GM19324 (cell line): ENCODE results near the gene MEGF6.

ENCODE experiments used
- ATAC-seq: cut with Tn5 transposase; IDR thresholded peaks from one replicate; pipeline ENCODE4 v1.9.1; 2021; ENCODE audit warnings: mild to moderate bottlenecking, moderate library complexity; ENCODE audit not compliant: unreplicated experiment, low FRiP score

MEGF6 gene

GRCh38 chr1:3497521-3497920 is 113.8 kb downstream of the MEGF6 start:
- ATAC-seq, result no peak

GRCh38 chr1:3496916-3497315 is 114.4 kb downstream of the MEGF6 start:
- ATAC-seq, result no peak

DNA sequence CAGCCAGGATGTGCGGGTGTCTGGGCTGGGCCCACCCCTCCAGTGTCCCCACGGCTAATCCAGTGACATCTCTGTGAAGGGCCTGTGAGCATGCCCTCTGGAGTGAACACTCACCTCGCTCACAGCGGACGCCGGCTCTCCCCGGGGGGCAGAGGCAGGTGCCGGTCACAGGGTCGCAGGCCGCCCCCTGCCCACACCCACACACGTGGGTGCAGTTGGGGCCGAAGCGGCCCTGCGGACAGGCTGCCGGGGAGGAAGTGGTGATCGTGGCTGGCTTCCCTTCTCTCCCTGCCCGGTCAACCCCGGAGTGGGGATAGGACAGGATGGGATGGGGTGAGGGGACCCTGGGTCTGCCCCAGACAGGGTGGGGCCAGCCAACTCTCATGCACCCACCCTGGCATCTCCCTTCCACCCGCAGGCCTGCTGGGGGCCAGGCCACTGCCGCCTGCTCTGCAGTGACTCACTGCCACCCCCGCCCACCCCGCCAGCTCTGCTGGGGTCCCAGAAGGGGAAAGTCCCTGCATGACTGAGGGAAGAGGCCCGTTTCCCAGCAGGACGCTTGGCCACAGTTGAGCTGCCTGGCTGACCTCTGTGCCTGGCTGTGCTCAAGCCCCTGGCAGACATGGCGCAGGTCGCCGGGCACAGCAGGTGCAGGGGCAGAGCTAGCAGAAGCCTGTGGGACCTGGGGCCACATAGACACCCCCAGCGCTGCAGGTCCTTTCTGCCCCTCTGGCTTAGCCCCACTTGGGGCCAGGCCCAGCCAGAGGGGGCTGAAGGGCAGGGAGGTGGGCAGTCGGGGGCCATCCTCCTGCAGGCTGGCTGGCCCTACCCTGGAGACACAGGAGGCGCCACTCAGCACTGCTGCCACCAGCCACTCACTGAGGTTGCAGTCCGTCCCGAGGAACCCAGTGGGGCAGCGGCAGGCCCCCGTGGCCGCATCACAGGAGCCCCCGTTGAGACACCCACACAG is 115.2 kb downstream of the MEGF6 start:
- no peak for ATAC-seq

DNA sequence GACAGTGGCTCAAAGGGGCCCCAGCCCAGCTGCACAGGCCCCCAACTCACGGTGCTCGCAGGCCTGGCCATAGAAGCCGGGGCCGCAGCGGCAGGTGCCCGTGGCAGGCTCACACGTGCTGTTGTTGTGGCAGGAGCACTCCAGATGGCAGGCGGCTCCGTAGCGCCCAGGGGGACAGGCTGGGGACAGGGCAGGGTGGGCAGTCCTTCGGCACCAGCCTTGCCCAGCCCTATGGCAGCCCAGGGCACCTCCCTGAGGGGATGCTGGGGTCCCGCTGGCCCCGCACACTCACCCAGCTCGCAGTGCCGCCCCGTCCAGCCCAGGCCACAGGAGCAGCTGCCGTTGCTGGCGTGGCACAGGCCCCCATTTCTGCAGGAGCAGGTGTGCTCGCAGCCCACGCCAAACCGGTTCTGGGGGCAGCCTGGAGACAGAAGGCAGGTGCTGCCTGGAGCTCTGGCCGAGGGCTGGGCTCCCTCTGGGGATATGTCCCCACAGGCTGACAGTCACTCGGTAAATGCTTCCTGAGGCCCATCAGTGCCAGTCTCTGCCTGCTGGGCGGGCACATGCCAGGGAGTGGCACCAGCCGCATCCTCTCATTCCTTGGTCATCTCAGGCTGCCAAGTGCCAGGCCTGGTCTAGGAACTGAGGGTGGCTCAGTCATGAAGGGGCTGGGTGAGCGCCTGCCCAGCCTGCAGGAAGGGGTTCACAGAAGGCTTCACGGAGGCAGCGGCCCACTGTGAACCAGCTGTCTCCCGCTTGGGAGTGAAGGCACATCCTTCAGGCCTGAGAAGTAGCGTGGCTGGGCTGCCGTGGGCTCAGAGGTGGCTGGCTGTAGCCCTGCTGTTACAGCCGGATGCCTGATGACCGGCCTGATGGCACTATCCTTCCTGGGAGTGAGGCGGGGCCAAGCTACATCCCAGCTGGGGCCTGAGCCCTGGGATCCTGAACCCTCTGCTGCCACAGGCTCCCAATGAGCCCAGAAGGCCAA is 116.7 kb downstream of the MEGF6 start:
- ATAC-seq, result no peak

DNA sequence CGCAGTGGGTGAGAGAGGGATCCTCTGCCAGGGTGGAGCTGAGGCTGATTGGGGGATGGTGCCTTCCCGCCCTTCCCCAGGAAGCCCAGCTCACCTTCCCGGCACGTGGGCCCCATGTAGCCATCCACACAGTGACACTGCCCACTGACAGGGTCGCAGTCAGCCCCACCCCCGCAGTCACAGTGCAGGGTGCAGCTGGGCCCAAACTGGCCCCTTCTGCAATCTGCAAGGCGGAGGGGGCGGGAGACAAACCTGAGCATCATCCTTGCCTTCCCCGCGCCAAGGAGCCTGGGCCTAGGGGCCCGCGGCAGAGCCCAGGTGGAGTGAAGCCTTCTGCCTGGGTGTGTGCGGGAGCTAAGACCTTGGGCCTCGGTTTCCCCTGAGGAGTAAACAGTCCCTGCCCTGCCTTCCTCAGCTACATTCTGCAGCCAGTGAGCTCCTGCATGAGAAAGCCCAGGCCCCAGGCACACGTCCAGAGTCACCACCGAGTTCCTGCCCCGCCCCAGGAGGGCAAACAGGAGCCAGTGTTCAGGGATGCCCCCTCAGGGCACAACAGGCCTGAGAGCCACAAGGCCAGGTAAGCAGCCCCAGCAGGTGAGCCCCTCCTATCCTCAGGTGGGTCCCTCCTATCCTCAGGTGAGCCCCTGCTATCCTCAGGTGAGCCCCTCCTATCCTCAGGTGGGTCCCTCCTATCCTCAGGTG is 118.6 kb downstream of the MEGF6 start:
- no peak for ATAC-seq

GRCh38 chr1:3491291-3492246 is 119.7 kb downstream of the MEGF6 start:
- no peak for ATAC-seq

GRCh38 chr1:3490046-3490745 is 121.1 kb downstream of the MEGF6 start:
- no peak for ATAC-seq

GRCh38 chr1:3488432-3488831 is 122.9 kb downstream of the MEGF6 start:
- ATAC-seq, result no peak

DNA sequence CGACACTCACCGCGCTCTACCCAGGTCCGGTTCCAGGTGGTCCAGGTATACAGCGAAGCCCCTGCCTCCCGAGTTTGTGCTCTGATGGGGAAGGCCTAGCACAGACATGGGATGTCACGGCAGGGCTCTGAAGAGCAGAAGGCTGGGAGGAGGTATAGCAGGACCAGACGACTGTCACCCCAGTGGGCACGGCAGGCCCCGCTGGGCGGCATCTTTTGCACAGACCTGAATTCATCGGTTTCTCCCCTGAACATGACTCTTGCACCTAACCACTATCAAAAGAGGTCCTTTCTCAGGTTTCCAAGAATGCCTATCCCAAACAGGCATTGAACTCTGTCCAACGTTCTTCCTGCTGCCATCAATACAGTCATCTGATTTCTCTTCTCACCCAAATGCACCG is 126.3 kb downstream of the MEGF6 start:
- no peak for ATAC-seq

DNA sequence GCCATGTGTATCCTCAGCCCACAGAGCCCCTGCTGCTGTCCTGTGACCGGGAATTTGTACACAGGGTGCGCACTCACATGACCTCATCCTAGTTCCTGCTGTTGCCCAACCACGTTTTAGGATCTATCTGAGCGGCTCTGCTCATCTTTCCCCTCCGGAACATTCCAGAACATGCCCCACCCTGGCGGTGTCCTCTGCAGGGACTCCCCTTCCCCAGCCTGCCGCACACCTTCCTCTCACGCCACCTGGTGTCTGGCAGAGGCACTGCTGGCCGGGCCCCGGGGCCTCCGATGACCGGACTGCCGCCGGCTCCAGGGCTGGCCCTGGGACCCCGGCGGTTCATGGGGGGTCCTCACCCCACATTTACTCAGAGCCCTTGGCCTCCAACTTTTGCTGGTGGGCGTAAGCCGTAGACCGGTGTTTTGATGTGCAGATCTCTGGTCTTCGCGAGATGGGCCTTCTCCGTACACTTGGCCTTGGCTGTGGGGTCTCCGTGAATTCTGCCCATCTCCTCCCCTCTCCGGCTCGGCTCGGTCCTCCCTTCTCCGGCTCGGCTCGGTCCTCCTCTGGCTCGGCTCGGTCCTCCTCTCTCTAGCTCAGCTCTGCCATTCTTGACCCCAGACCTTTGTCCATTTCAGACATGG is 127.4 kb downstream of the MEGF6 start:
- ATAC-seq, result no peak

- ATAC-seq, result no peak
These were observed 127.9 kb downstream of the MEGF6 start for GRCh38 chr1:3483380-3483779.

GRCh38 chr1:3482378-3482849 is 128.9 kb downstream of the MEGF6 start:
- no peak for ATAC-seq

DNA sequence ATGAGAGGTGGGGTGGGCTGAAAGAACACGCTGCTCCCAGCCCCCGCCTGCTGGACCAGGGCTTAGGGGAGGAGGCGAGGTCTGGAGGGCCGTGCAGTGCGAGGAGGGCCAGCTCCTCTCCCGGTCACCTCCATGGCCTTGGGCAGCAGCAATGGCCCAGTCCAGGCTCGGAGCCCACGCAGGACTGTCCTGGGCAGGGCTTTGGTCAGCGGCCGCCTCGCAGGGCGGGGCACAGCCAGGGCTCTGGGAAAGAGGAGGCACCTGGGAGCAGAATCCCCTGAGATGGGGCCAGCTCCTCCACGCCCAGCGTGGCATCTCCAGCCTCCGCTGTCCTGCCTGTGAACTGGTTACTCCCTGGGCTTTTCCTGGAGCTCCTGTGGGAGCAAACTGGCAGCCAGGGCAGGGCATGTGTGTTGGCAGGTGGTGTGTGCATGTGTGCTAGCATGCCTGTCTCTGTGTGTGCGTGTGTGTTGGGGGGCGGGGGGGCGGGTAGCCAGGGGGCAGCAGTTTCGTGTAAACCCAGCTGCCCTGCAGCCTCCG is 129.4 kb downstream of the MEGF6 start:
- ATAC-seq, result no peak

DNA sequence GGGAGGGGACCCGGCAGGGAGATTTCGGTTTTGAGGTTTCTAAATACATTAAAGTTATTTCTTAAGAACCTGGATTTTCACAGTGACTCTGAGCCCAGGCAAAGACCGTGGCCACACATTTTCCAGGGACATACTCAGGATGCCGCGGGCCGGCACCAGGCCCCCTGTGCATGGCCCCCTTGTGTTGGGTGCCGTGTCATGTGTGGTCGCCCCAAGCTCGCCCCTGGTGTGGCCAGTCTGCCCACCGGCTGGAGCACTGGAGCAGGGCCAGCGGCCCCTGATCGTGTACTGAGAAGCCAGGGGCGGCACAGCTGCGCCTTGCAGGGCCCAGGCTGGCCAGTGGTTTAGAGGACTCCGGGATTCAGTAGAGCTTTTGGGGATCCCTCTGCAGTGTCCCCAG is 130.3 kb downstream of the MEGF6 start:
- no peak for ATAC-seq

- ATAC-seq, result no peak
These were observed 131.0 kb downstream of the MEGF6 start for GRCh38 chr1:3480369-3480719.

GRCh38 chr1:3479511-3480368 is 131.6 kb downstream of the MEGF6 start:
- ATAC-seq, result no peak

DNA sequence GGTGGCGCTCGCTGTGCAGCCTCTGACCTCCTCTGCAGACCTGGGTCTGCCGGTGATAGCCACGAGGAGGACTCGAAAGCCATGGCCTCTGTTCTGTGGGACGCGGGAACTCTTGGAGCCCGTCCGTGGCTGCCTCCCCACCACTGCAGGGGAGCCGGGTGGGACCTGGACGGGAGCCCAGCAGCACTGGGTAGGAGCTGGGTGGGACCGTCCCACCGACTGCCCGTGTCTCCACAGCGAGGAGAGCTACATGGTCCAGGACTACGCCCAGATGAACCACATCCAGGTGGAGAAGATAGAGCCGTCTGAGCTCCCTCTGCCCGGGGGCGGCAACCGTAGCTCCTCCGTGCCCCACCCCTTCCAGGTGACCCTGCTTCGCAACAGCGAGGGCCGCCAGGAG is 133.1 kb downstream of the MEGF6 start:
- ATAC-seq, result no peak
